HG03175 (cell line): Measurements from ENCODE around the gene MIS12.

Source experiments
- ATAC-seq: cut with Tn5 transposase; IDR thresholded peaks from one replicate; pipeline ENCODE4 v1.9.1; 2021; ENCODE audit warnings: mild to moderate bottlenecking, moderate library complexity; ENCODE audit not compliant: unreplicated experiment

The MIS12 gene

GRCh38 chr17:5499476-5500231, 13.3 kb downstream of the MIS12 start:
- no peak for ATAC-seq

- ATAC-seq, result no peak
Observed at GRCh38 chr17:5500247-5500588, 13.9 kb downstream of the MIS12 start.

GRCh38 chr17:5500589-5501391, 14.4 kb downstream of the MIS12 start:
- peak; percentile 62 for ATAC-seq

- no peak for ATAC-seq
Observed at GRCh38 chr17:5501685-5502084, 15.3 kb downstream of the MIS12 start.

GRCh38 chr17:5502552-5502951, 16.2 kb downstream of the MIS12 start:
- no peak for ATAC-seq

- no peak for ATAC-seq
Observed at GRCh38 chr17:5506307-5506706, 19.9 kb downstream of the MIS12 start.

GRCh38 chr17:5508810-5509209, 22.4 kb downstream of the MIS12 start:
- ATAC-seq, result no peak

GRCh38 chr17:5509482-5509881, 23.1 kb downstream of the MIS12 start:
- no peak for ATAC-seq

- no peak for ATAC-seq
Observed at GRCh38 chr17:5510771-5511170, 24.4 kb downstream of the MIS12 start.

GRCh38 chr17:5511401-5512225, 25.2 kb downstream of the MIS12 start:
- no peak for ATAC-seq

GRCh38 chr17:5513628-5514027, 27.3 kb downstream of the MIS12 start:
- no peak for ATAC-seq

GRCh38 chr17:5514976-5515375, 28.6 kb downstream of the MIS12 start:
- no peak for ATAC-seq

GRCh38 chr17:5516060-5516792, 29.9 kb downstream of the MIS12 start:
- ATAC-seq, result no peak

GRCh38 chr17:5522476-5522875, 36.1 kb downstream of the MIS12 start:
- ATAC-seq, result no peak

- no peak for ATAC-seq
Observed at GRCh38 chr17:5523249-5523648, 36.9 kb downstream of the MIS12 start.

- ATAC-seq, result no peak
Observed at GRCh38 chr17:5526821-5527598, 40.6 kb downstream of the MIS12 start.

GRCh38 chr17:5527601-5528250, 41.4 kb downstream of the MIS12 start:
- no peak for ATAC-seq

GRCh38 chr17:5530265-5531084, 44.1 kb downstream of the MIS12 start:
- no peak for ATAC-seq

GRCh38 chr17:5531085-5531418, 44.7 kb downstream of the MIS12 start:
- ATAC-seq, result no peak
